ENCODE results near the gene C6orf120.

The C6orf120 gene

GRCh38 chr6:169664227-169664626 is 37.7 kb upstream of the C6orf120 start:
- peaks cover 16 to 89% (median 53%) of the 10 kb centered on the region in 3 donors for H3K36me3 ChIP-seq
- TF ChIP-seq, protein P1, sequence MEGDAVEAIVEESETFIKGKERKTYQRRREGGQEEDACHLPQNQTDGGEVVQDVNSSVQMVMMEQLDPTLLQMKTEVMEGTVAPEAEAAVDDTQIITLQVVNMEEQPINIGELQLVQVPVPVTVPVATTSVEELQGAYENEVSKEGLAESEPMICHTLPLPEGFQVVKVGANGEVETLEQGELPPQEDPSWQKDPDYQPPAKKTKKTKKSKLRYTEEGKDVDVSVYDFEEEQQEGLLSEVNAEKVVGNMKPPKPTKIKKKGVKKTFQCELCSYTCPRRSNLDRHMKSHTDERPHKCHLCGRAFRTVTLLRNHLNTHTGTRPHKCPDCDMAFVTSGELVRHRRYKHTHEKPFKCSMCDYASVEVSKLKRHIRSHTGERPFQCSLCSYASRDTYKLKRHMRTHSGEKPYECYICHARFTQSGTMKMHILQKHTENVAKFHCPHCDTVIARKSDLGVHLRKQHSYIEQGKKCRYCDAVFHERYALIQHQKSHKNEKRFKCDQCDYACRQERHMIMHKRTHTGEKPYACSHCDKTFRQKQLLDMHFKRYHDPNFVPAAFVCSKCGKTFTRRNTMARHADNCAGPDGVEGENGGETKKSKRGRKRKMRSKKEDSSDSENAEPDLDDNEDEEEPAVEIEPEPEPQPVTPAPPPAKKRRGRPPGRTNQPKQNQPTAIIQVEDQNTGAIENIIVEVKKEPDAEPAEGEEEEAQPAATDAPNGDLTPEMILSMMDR (IDR thresholded peaks at IDR 0.05): no peak
- H3K4me3 ChIP-seq: no peak overlapping the region
- H3K27me3 ChIP-seq: no peaks in the 10 kb centered on the region
- H3K27ac ChIP-seq: no peak overlapping the region
- DNase-seq: no peak
- intact Hi-C loops (cut with DNase I; ENCODE audit: low total_unique reads): no loop called here
- H3K4me1 ChIP-seq: no peaks in the 10 kb centered on the region
- no peaks in the 10 kb centered on the region for H3K9me3 ChIP-seq

GRCh38 chr6:169665289-169665688 is 36.6 kb upstream of the C6orf120 start:
- intact Hi-C loops (cut with DNase I; ENCODE audit: low total_unique reads): no loop called here
- Histone ChIP-seq H3K4me3 (no peak overlapping the region), H3K4me1 (no peaks in the 10 kb centered on the region), H3K27me3 (no peaks in the 10 kb centered on the region), H3K27ac (no peak overlapping the region), H3K9me3 (no peaks in the 10 kb centered on the region), H3K36me3 (peaks cover 16 to 82% (median 44%) of the 10 kb centered on the region in 3 donors)
- no peak for DNase-seq
- TF ChIP-seq, protein P1 (IDR thresholded peaks at IDR 0.05): no peak

DNA sequence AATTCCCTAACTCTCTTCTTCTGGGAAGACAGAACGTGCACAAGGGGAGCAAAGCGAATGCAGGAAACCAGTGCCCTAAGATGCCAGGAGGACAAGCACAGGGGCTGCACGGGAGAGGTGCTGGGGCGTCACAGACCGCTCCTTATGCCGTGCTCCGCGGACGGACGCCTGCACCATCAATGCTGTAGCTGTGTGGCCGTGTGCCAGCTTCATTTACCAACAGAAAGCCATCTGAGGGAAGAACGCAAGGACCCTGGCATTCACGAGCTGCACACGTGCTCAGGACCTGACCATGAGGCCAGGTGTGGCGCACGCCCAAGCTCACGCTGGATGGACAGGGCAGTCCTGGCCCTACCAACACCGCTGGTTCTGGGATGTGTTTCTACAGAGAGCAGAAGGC is 35.5 kb upstream of the C6orf120 start:
- Histone ChIP-seq H3K9me3 (no peaks in the 10 kb centered on the region), H3K4me1 (no peaks in the 10 kb centered on the region), H3K4me3 (no peak overlapping the region), H3K36me3 (peaks cover 16 to 83% (median 35%) of the 10 kb centered on the region in 3 donors), H3K27me3 (no peaks in the 10 kb centered on the region), H3K27ac (no peak overlapping the region)
- TF ChIP-seq, protein P1 (IDR thresholded peaks at IDR 0.05): no peak
- DNase-seq: no peak
- intact Hi-C loops (cut with DNase I; ENCODE audit: low total_unique reads): no loop called here

- Histone ChIP-seq H3K27ac (no peak overlapping the region), H3K36me3 (peaks cover 16 to 78% (median 34%) of the 10 kb centered on the region in 3 donors), H3K4me1 (no peaks in the 10 kb centered on the region), H3K4me3 (no peak overlapping the region), H3K9me3 (no peaks in the 10 kb centered on the region), H3K27me3 (no peaks in the 10 kb centered on the region)
- TF ChIP-seq, protein P1 (IDR thresholded peaks at IDR 0.05): no peak
- intact Hi-C loops (cut with DNase I; ENCODE audit: low total_unique reads): no loop called here
- no peak for DNase-seq
Observed at GRCh38 chr6:169667716-169668115, 34.2 kb upstream of the C6orf120 start.

- TF ChIP-seq, protein P1 (IDR thresholded peaks at IDR 0.05): no peak
- no peak overlapping the region for H3K4me3 ChIP-seq
- no peaks in the 10 kb centered on the region for H3K9me3 ChIP-seq
- H3K27ac ChIP-seq: no peak overlapping the region
- H3K36me3 ChIP-seq: peaks cover 16 to 73% (median 34%) of the 10 kb centered on the region in 3 donors
- DNase-seq: no peak
- intact Hi-C loops (cut with DNase I; ENCODE audit: low total_unique reads): no loop called here
- H3K27me3 ChIP-seq: no peaks in the 10 kb centered on the region
- no peaks in the 10 kb centered on the region for H3K4me1 ChIP-seq
Observed at GRCh38 chr6:169668203-169668847, 33.6 kb upstream of the C6orf120 start.

Data from tibial artery (tissue), 4 donors.